PFSK-1 (cell line): ENCODE data around the gene SQSTM1.

Experiments
- FOXP2 ChIP-seq: optimal IDR thresholded peaks from 2 replicates; pipeline ENCODE3; 2011; ENCODE audit warnings: borderline replicate concordance, control low read depth, inconsistent platforms; ENCODE audit not compliant: insufficient read depth; ENCODE audit errors: extremely low read length, extremely low read depth
- POLR2AphosphoS5 ChIP-seq: IDR thresholded peaks from 2 replicates; pipeline ENCODE4 v1.6.1; 2012; ENCODE audit warnings: low read depth, mild to moderate bottlenecking, control low read depth, low read length, moderate library complexity
- REST ChIP-seq, 2 experiments: IDR thresholded peaks; 2 replicates each; pipeline versions ENCODE4 v1.6.1 to v1.8.0; 2011 to 2012; ENCODE audit warnings: low read depth in 2 of 2, low read length in 2 of 2, control low read depth in 1 of 2, inconsistent platforms in 1 of 2, mild to moderate bottlenecking in 1 of 2, moderate library complexity in 1 of 2; ENCODE audit not compliant: insufficient read depth in 1 of 2
- TAF1 ChIP-seq: IDR thresholded peaks from 2 replicates; pipeline ENCODE4 v1.6.1; 2012; ENCODE audit warnings: low read length, control low read depth, borderline replicate concordance; ENCODE audit not compliant: insufficient read depth

GRCh38 chr5:179820127-179820482 is 600 bp upstream of the SQSTM1 start:
- no peak for TF ChIP-seq FOXP2
- no peak for TF ChIP-seq REST (IDR thresholded peaks at IDR 0.05; ENCODE audit: insufficient read depth in 1 of 2, low read depth in 2 of 2, low read length in 2 of 2)
- TF ChIP-seq POLR2AphosphoS5: no peak
- no peak for TF ChIP-seq TAF1
